Endometrial microvascular endothelial cells (primary cell): Measurements from ENCODE around the gene PTPN1. TPM values are rescaled to one million over a fixed set of nuclear protein-coding genes. Genes with fewer than 3 reads are reported as not detected.

Experiments used
- total RNA-seq: library from RNA; depleted of rRNA; stranded (reverse); fragments of >200 nt; gene quantifications from one replicate; pipeline ENCODE4 v1.2.3, GENCODE V29; 2015; ENCODE audit errors: inconsistent ontology term

PTPN1 gene
- total RNA-seq, 1 donor from 2014 or later, result 89.3 TPM

Other genes starting within 250 kb of the PTPN1 start
- not detected for gene RIPOR3, start 181.2 kb downstream of the PTPN1 start, total RNA-seq
- gene PARD6B, start 221.2 kb downstream of the PTPN1 start, total RNA-seq, result not detected